Fibroblast of skin of left quadriceps (primary cell): ENCODE results near the gene LYSMD3.
"Not testable (repeated sequence)": the region's sequence is repeated elsewhere in the genome, so short reads cannot be mapped to it uniquely, and the experiment has no call there.

Experiments
- DNase-seq, 2 experiments: peaks; one replicate each; pipeline ENCODE4 v3.0.0-alpha.2; 2013; ENCODE audit warnings: low read depth in 2 of 2

Gene LYSMD3

DNA sequence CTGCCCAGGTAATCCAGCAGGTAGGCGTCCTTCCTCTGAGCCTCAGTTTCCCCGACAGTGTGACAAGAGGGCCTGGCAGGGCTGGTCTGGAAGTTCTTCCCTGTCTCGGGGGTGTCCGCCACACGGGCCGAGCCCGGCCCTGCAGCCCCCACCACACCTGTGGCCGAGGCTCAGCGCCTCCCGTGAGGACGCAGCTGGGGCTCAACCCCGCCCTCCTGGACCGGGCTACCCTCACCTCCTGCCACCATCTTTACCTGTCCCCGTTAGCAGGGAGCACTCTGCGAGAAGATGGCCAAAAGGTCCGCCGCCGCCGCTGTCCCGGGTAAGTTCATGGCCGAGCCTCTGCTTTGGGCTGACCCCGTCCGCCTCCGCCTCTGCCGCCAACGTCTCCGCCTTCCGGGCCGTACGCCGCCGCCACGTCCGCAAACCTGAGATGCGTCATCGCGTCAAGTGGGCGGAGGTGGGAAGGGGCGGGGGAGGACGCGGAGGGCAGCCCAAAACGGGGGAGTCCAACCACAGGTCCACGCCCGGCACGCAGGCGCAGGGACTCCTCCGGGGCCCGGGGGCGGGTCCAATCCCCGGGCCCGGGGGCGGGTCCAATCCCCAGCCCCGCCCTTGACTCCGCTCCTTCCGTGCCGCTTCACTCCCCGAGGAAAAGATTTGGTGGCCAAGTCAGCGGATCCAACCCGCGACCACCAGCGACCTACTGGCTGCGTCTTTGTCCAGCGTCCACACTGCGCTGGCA lies at the start of gene LYSMD3:
TSS of gene LYSMD3 (minus strand) at position 391 of the 745 bp plus-strand sequence. CDS start 4,295 bp downstream, outside the sequence.
- DNase-seq = peak; percentile 94 to 95

DNA sequence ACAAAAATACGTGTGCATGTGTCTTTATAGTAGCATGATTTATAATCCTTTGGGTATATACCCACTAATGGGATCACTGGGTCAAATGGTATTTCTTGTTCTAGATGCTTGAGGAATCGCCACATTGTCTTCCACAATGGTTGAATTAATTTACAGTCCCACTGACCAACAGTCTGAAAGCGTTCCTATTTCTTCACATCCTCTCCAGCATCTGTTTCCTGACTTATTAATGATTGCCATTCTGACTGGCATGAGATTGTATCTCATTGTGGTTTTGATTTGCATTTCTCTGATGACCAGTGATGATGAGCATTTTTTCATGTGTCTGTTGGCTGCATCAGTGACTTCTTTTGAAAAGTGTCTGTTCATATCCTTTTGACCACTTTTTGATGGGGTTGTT lies 47.2 kb upstream of the LYSMD3 start:
- DNase-seq = not testable (repeated sequence)

DNA sequence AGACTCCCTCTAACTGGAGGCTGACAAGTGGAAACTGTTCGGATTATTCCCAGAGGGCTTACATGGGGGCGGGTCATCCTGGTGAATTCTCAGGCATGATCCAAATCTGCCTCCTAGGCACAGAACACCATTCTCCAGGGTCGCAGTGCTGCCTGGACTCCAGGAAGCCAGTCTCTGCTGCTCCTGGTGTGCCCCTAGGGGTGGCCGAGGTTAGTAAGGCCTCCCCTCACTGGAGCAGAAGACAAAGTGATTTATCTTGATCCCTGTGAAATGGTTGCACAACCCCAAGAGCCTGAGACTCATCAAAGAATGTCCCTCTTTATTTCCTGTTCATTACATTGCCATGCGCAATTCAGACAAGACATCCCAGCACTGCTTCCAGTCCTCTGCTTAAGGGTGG lies 46.3 kb upstream of the LYSMD3 start:
- DNase-seq = no peak

DNA sequence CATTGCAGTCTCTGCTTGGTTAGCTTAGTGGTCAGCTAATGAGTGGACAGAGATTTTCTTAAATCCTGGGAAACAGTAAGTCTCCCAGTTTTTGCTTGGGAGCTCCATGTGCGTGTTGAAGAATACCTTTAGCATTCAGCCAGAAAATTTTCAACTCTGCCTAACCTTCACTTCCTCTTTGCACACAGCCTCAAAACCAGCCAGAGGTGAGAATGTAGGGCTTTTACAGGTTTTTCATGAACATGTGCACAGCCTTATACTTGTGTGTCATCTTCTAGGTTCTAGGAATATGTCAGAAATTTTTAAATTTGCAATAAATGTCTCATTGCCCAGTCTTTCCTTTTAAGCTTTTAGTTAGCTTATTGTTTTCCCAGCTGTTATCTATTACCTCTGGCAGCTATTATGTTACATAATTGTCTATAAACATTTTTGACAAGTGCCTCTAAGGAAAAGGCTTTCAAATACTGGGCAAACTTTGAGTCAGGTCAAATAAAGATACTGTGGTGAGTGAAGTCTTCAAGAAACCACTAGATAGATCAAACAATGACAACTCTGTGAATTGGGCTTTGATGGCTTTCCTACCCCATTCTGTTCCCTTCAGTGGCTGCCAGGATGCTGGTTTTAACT lies 41.9 kb upstream of the LYSMD3 start:
- no peak for DNase-seq

DNA sequence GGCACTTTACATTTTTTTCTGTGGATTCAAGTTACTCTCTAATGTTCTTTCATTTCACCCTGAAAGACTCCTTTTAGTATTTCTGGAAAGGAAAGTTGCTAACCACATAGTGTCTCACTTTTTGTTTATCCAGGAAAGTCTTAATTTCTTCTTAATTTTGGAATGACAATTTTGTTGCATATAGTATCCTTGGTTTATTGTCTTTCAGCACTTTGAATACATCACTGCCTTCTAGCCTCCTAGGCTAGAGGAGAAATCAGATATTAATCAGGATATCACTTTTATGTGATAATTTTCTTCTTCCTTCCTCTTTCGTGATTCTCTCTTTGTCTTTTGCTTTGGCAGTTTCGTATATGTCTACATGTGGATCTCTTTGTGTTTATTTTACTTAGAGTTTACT lies 40.6 kb upstream of the LYSMD3 start:
- DNase-seq = no peak

DNA sequence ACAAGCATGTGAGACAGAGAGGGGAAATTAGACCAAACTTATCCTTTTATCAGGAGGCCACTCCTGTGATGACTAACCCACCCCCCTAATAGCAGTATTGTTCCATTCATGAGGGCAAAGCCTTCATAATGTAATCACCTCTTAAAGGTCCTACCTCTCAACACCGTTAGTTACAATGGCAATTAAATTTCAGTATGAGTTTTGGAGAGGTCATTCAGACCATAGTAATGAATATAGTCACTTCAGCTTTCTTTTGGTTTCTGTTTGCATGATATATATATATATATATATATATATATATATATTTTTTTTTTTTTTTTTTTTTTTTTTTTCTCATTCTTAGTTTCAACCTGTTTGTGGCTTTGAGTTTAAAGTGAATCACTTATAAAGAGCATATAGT lies 39.7 kb upstream of the LYSMD3 start:
- no peak for DNase-seq

DNA sequence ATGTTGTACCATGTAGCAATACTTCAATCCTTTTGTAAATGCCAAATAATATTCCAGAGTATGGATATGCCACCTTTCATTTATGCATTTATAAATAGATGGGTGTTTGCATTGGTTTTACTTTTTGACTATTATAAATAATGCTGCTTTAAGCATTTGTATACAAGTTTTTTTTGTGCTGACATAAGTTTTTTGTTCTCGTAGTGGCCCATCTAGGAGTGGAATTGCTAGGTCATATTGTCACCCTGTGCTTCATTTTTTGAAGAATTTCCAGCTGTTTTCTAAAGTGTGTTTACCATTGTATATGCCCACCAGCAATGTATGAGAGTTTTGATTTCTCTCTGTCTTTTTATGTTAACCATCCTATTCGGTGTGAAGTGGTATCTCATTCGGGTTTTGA lies 36.1 kb upstream of the LYSMD3 start:
- DNase-seq = no peak

DNA sequence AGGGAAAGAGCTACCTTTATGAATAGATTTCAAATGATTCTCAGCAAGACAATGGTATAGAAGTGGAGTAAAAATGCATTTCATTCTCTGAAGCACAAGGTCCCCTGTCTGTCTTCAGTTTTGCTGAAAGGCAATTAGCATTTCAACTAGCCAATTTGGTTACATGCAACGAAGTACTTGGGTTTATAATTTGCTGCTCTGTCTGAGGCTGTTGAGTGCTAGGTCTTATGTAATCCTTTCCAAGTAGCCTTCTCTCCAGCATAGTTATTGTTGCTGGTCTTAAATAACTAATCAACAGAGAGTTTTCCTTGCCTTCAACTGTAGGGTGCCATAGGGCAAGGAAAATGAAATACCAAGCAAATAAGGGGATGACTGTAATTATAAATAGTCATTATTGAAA lies 33.7 kb upstream of the LYSMD3 start:
- DNase-seq = no peak

DNA sequence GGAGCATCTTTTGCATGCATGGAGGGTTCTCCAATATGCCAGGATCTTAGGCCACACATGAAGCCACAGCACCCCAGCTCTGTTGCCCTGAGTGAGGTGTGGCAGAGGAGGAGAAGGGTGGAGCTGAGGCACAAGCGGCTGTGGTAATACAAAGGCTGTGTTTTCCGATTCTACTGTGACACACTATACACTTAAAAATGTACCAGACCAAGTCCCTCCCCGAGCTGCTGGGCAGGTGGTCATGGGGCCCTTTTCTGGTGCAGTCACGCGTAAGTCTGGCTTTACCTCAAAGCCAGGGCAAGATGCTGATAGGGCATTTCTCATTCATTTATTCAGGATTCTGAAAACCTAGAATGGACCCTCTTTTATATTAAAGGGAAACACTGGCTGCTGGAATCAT lies 33.0 kb upstream of the LYSMD3 start:
- no peak for DNase-seq

DNA sequence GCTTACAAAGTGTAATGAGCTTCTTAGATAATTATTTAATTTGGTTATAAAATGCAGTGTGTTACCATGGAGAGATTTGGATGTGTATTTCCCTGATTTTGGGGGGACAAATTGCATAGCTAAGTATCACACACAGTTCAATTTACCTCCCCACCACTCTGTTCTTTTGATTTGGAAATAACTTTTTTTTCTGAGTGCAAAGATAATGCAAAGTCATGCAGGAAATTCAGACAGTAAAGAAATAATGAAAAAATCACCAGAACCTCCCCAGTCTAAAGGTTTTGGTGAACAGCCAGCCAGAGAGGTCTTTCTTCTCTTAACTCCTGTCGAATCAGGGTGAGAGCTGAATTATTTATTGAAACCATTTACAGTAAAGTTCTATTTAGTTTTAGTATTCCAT lies 32.4 kb upstream of the LYSMD3 start:
- DNase-seq = no peak

DNA sequence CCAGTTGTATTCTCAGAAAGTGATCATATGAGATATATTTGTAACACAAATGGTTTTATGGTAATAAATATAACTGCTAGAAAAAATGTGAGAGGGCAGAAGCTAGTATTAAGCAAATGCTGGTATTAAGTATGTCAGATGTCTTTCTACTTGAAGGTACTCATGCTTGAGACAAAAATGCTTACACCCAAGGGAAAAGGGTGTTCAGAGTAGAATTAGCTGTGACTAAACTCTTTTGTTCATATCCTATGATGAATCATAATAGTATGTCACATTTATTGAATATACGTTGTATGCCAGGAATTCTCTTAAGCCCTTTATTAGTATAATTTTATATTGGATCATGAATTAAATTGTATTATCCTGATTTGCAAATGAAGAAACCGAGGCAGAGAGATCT lies 31.4 kb upstream of the LYSMD3 start:
- no peak for DNase-seq

DNA sequence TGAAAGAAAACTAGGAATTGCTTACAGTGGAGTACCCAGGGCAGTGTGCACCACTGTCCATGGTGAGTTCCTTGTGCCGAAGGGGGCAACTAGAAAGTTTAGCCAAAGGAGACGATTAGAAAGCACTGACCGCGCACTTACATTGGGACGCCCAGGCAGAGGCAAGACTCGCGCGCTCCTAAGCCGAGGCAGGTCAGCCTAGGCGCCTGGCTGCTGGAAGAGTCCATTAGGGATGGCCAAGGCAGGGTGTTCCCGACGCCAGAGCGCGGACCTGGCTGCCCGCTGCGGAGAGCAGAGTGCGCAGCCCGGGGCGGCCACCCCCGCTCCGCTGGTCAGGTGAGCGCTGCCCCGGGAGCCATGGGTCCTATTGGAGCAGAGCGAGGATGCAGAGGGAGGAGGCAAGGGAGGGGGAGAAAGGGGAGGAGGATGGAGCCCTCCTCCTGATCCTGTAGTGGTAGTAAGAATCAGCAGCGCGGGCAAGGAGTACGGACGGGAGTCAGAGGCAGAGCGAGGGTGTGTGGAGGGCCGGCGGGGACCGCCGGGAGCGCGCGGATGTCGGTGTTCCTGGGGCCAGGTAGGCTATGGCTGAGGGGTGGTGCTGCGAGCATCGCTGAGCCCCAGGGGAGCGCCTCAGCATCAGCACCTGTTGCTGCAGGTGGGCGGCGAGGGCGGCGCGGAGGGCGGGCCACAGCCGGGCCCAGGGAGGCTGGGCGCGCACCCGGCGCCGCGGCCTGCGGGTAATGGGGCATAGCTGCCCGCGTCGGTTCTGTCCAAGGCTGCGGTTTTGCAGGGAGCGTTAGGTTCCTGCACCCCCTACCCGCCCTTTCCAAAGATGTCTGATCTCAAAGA lies 29.2 kb upstream of the LYSMD3 start, which contains the start of gene ADGRV1:
TSS of gene ADGRV1 (plus strand) at position 454 of the 849 bp plus-strand sequence. CDS start at position 553, 99 bp downstream.
- DNase-seq = peak; percentile 20 to 31

DNA sequence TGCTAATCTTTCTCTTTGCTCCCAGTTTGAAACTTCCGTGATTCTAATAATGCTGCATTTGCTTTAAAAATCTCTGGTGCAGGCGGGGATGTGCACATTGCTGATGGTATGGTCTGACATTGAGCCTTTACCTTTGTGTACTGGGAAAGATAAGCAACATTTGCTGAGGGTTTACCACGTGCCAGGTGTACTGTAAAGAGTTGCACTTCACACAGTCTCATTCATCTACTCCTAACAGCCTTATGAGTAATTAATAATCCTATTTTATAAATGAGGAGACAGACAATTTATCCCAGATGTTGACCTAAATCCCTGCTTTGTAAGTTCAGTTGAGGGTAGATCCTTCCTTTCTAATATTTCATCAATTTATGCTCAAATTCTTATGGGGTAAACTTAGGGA lies 28.5 kb upstream of the LYSMD3 start:
- no peak for DNase-seq

DNA sequence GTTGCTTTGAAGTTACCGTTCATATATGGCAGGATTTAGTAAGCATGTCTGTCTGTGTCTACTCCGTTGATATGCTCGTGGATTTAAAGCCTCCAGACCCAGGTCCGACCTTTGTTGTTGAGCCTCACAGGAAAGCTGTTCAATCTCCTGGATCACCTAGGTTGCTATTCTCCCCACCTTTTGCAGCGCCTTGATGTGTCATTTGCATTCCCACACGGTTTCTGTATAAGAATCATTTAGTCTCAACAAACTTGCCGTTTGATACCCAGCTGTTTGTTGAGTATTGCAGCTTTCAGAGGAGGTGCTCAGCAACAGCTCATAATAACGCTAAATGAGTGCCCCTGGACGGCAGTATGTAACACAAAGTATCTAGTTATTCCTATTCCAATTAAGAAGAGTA lies 28.0 kb upstream of the LYSMD3 start:
- DNase-seq = no peak

DNA sequence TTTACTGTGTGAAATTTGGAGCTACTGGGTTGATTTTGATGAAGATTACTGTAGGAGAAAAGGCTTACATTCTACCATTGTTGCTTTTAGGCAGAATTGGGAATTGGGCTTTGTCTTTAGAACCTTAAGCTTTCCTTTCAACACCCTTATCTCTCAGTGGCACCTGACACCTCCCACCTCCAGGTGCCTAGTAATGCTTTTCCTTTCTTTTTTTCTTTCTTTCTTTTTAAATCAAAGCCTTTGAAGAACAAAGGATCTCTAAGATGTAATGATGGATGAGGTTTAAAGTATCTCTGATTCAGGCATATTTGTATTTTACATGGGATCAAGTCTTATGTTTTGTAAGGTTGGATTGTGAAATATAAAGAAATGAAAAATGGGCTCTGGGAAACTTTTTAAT lies 26.3 kb upstream of the LYSMD3 start:
- no peak for DNase-seq

DNA sequence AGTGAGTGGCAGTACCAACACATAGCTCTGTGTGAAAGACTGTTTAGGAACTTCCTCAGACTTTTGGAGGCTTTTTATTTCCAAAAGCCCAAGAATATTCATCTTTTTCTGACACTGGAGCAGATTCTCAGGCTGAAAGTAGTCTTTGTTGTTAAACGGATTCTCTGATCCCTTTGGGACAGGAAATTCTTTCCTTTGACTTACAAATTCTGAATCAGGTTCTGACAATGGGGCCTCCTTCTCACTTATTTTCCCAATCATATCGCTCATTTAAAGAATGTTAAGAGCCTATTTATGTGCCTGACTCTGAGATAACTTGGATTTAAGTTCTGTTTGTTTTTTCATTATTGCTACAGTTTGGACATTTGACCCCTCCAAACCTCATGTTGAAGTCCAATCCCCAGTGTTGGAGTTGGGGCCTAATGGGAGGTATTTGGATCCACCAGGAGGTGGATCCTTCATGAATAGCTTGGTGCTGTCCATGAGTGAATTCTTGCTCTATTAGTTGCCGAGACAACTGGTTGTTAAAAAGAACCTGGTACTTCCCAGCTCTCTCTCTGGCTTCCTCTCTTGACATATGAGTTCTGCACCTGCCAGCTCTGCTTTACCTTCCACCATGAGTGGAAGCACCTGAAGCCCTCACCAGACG lies 25.1 kb upstream of the LYSMD3 start:
- DNase-seq = no peak

DNA sequence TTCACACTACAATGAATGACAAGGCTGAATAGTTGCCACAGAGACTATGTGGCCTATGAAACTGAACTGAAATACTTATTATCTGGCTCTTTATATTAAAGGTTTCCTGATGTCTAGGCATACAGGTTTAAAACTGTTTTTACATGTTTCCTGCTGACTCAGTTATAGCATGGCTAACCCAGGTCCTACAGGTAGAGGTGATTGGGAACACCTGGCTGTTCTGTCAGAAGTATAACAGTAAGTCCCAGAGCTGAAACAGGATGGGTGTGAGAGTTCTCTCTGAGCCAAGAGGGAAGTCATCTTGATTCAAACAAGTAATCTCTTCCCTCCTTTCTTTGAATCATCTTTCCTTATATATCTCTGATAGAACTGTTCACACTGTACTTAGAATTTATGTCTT lies 24.3 kb upstream of the LYSMD3 start:
- no peak for DNase-seq

DNA sequence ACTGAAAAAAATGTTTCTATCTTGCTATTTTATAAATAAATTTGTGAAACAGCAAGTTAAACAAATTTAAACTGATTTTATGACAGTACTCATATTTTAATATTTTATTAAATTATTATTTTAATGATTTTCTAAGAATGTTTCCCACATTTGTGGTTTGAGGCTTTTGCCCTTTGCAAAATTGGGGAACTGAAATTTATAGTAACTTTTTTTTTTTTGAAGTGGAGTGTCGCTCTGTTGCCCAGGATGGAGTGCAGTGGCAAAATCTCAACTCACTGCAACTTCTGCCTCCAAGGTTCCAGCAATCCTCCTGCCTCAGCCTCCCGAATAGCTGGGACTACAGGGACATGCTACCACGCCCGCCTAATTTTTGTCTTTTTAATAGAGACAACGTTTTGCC lies 22.0 kb upstream of the LYSMD3 start:
- DNase-seq = no peak

DNA sequence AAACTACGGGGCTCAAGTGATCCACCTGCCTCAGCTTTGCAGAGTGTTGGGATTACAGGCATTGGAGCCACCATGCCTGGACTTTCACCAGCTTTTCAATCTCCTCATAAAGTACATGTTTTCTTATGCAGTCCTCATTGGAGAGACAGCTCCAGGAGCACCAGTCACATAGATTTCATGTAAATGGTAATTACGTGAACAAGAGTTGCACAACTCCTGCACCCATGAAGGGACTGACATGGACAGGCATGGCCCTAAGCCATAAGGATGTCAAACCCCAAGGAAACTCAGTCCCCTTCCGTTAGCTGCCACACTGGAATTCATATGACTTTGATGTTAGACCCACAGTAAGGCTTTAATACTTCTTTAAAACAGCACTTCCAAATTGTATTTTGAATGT lies 21.6 kb upstream of the LYSMD3 start:
- no peak for DNase-seq

DNA sequence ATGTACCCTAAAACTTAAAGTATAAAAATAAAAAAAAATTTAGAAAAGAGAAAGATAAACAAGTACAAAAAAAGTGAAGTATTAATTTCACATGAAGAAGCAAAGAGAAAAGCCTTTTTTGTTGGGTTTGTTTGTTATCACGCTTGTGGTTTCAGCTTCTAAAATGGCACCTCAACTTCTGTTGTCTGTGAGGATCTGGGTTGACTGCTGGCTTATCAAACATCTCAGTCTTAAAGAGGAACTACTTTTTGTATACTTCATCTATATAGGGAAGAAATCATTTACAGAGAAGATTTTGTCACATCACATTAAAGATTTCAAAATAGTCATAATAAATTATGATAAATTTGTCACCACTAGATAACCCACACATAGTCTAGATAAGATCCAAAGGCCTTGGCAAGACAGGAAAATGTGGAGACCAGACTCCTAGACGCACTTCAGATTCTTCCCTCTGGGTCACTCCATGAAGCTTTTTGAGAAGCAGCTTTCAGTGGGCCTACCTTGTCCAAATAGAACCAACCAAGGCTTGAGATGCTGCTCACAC lies 20.4 kb upstream of the LYSMD3 start:
- no peak for DNase-seq

DNA sequence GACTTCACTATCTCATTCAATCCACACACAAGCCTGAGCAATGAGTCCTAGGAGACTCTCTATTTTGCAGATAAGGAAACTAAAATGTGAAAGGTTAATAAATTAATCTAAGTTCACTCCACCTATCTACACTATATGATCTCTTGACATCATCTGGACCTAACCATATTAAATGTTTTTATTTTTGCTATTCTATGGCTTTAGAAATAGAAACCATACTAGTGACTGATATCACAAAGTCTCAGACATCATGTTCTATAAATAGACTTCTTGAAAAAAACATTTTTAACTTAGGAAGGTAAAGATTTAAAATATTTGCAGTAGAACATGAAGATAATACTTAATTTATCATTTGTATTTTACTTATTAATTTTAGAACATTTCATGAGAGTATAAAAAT lies 19.8 kb upstream of the LYSMD3 start:
- DNase-seq = no peak

DNA sequence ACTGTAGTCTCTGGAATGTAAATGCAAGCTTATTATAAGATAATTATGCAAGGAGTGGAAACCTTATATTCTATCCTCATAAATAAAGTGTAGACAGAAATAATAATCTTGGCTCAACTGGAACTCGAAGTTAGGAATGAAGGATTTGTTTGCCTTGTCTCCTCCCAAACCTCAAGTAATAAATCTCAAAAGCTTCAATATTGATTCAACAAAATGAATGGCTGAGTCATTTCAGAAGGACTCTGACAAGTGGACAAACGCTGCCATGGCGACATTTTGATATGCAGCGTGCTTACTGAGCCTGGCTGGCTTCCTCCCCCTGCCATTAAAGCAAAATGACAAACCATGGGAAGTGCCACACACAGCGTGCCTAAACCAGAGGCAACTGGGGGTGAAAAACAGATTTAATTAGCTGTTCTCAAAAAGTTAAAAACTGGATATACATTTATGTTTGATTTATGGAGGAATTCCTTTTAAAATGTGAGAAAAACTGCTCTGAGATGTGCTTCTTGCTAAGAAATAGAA lies 18.7 kb upstream of the LYSMD3 start:
- DNase-seq = peak; percentile 65 to 67
